ENCODE measurements around the gene NEUROD2. TPM values are rescaled to one million over a fixed set of nuclear protein-coding genes. Genes with fewer than 3 reads are reported as not detected.

NEUROD2 gene
- total RNA-seq, 1 experiment from 2014 or later, result not detected

DNA sequence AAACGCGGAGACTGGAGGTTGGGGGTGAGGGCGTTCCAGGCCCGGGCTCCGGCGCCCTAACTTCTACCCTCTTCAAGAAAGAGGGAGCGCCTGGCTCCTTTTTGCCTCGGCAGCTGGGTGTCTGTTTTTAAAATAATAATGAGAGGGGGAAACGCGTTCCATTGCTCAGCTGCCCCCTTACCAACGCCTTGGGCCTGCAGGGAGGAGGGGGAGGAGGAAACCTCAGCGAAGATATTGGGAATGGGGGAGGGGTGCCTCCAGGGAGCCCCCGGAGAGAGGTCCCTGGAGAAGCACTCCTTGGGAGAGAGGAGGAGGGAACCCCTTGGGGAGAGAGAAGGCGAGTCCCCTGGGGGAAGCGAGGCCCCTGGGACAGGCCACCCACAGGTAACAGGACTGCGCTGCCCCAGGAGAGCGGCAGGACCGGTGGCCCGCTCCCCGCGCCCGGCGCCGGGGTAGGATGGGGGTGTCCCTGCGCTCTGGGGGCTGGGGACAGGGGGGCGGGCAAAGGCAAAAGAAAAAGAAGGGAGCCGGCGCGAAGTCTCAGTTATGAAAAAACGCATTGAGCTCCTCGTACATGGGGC, 2.7 kb downstream of the NEUROD2 start:
- H3K4me1 ChIP-seq (ENCODE audit: control insufficient read depth, insufficient read depth, low read length), result no peaks in the 10 kb centered on the region
- H3K27ac ChIP-seq (ENCODE audit: low read length), result no peak overlapping the region
- intact Hi-C loops (cut with micrococcal nuclease; ENCODE audit: unreplicated experiment) (no loop called here), in situ Hi-C loops (cut with HindIII; ENCODE audit: low pct_unique_long_range_greater_than_20kb, low sequenced_read_pairs) (no loop called here)
- CTCF ChIA-PET, result no interaction called here
- POLR2A ChIA-PET, result no interaction called here
- H3K9me3 ChIP-seq (ENCODE audit: control insufficient read depth, insufficient read depth, low read depth, low read length), result no peaks in the 10 kb centered on the region
- TF ChIP-seq TCF7L2 (IDR thresholded peaks at IDR 0.05; ENCODE audit: low read depth, low read length) (no peak), SIN3A (IDR thresholded peaks at IDR 0.05; ENCODE audit: borderline replicate concordance, insufficient read depth, low read depth, low read length) (no peak), POLR2AphosphoS5 (IDR thresholded peaks at IDR 0.05; ENCODE audit: low read depth, low read length) (no peak)
- TF ChIP-seq, protein P1, sequence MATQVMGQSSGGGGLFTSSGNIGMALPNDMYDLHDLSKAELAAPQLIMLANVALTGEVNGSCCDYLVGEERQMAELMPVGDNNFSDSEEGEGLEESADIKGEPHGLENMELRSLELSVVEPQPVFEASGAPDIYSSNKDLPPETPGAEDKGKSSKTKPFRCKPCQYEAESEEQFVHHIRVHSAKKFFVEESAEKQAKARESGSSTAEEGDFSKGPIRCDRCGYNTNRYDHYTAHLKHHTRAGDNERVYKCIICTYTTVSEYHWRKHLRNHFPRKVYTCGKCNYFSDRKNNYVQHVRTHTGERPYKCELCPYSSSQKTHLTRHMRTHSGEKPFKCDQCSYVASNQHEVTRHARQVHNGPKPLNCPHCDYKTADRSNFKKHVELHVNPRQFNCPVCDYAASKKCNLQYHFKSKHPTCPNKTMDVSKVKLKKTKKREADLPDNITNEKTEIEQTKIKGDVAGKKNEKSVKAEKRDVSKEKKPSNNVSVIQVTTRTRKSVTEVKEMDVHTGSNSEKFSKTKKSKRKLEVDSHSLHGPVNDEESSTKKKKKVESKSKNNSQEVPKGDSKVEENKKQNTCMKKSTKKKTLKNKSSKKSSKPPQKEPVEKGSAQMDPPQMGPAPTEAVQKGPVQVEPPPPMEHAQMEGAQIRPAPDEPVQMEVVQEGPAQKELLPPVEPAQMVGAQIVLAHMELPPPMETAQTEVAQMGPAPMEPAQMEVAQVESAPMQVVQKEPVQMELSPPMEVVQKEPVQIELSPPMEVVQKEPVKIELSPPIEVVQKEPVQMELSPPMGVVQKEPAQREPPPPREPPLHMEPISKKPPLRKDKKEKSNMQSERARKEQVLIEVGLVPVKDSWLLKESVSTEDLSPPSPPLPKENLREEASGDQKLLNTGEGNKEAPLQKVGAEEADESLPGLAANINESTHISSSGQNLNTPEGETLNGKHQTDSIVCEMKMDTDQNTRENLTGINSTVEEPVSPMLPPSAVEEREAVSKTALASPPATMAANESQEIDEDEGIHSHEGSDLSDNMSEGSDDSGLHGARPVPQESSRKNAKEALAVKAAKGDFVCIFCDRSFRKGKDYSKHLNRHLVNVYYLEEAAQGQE (IDR thresholded peaks at IDR 0.05; ENCODE audit: insufficient read depth in 1 of 2, low read depth in 2 of 2, low read length in 1 of 2), result no peak
- TF ChIP-seq, protein P2, sequence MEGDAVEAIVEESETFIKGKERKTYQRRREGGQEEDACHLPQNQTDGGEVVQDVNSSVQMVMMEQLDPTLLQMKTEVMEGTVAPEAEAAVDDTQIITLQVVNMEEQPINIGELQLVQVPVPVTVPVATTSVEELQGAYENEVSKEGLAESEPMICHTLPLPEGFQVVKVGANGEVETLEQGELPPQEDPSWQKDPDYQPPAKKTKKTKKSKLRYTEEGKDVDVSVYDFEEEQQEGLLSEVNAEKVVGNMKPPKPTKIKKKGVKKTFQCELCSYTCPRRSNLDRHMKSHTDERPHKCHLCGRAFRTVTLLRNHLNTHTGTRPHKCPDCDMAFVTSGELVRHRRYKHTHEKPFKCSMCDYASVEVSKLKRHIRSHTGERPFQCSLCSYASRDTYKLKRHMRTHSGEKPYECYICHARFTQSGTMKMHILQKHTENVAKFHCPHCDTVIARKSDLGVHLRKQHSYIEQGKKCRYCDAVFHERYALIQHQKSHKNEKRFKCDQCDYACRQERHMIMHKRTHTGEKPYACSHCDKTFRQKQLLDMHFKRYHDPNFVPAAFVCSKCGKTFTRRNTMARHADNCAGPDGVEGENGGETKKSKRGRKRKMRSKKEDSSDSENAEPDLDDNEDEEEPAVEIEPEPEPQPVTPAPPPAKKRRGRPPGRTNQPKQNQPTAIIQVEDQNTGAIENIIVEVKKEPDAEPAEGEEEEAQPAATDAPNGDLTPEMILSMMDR (IDR thresholded peaks at IDR 0.05), result no peak
- no TSS peak for BruUV-seq (replicated peaks)
- ATAC-seq (no peak), DNase-seq (ENCODE audit: low read depth, low spot score) (no peak)
- H3K27me3 ChIP-seq (ENCODE audit: control insufficient read depth, insufficient read depth, low read length), result peaks cover 18% of the 10 kb centered on the region
- H3K4me3 ChIP-seq (ENCODE audit: low read depth in 2 of 2, low read length in 2 of 2), result no peak overlapping the region
- no peaks in the 10 kb centered on the region for H3K36me3 ChIP-seq (ENCODE audit: control insufficient read depth, insufficient read depth, low read length)

DNA sequence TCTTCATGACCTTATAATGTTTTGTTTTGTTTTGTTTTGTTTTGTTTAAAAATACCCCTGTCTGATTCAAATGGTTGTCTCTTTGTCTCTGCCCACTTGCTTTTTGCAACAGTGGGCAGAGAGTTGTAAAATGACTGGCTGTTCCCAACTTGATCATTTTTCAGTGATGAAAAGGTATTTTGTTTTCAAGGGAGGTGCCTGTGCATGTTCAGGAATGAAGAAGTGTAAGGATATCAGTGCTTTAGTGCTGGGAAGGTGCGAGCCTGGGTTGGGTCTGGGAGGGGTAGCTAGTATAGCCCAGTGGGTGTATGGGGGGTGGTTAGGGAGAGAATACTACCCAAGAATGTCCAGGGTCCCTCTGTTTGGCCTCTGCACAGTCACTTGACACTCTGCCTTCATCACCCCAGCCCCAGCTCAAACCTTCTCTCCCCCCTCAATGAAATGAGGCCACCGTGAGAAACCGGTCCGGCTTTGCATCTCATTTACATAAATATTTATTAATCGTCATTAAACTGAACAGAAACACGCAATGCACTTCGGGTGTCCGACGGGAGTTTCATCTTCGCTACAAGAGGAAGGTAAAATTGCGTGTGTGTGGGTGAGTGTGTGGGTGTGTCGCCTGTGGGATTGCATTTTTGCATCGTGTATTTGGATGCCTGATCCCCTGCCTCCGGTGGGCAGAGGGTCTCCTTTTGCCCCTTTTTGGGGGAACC, 4.3 kb downstream of the NEUROD2 start:
- DNase-seq (ENCODE audit: low read depth, low spot score) (no peak), ATAC-seq (no peak)
- CTCF ChIA-PET, result interaction anchor here (0.6 kb wide), 1 partner anchor 19 kb away, joined by 3 read pairs; no protein-coding TSS in a partner anchor
- in situ Hi-C loops (cut with HindIII; ENCODE audit: low pct_unique_long_range_greater_than_20kb, low sequenced_read_pairs), result no loop called here
- POLR2A ChIA-PET, result no interaction called here
- peaks cover 21% of the 10 kb centered on the region for H3K27me3 ChIP-seq (ENCODE audit: control insufficient read depth, insufficient read depth, low read length)
- TF ChIP-seq TCF7L2 (IDR thresholded peaks at IDR 0.05; ENCODE audit: low read depth, low read length), result no peak
- no peak for TF ChIP-seq POLR2AphosphoS5 (IDR thresholded peaks at IDR 0.05; ENCODE audit: low read depth, low read length)
- TF ChIP-seq SIN3A (IDR thresholded peaks at IDR 0.05; ENCODE audit: borderline replicate concordance, insufficient read depth, low read depth, low read length), result no peak
- TF ChIP-seq, protein P1 (IDR thresholded peaks at IDR 0.05; ENCODE audit: insufficient read depth in 1 of 2, low read depth in 2 of 2, low read length in 1 of 2), result no peak
- TF ChIP-seq, protein P2 (IDR thresholded peaks at IDR 0.05), result no peak
- H3K9me3 ChIP-seq (ENCODE audit: control insufficient read depth, insufficient read depth, low read depth, low read length), result no peaks in the 10 kb centered on the region
- H3K4me3 ChIP-seq (ENCODE audit: low read depth in 2 of 2, low read length in 2 of 2), result no peak overlapping the region
- BruUV-seq (replicated peaks), result no TSS peak
- intact Hi-C loops (cut with micrococcal nuclease; ENCODE audit: unreplicated experiment), result no loop called here
- peaks cover 9% of the 10 kb centered on the region; the same call in 1 of the 2 replicates for H3K4me1 ChIP-seq (ENCODE audit: control insufficient read depth, insufficient read depth, low read length)
- no peaks in the 10 kb centered on the region for H3K36me3 ChIP-seq (ENCODE audit: control insufficient read depth, insufficient read depth, low read length)
- H3K27ac ChIP-seq (ENCODE audit: low read length), result no peak overlapping the region
